ENCODE data around the gene MTG2.

MTG2 gene

DNA sequence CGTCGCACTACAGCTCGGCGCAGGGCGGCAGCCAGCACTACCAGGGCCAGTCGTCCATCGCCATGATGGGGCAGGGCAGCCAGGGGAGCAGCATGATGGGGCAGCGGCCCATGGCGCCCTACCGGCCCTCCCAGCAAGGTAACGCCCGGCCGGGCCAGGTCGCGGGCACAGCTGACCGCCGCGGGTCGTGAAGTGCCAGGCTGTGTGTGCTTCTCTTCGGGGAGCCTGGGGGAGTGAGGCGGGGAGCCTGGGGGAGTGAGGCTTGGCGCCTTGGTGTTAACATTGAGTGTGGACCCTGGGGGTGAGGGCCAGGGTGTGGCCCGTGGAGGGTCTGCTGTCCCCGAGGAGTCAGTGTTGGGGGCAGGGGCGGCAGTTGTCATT, 19.4 kb upstream of the MTG2 start:
- DNase-seq (ENCODE audit: low read depth in 2 of 2): no peak

GRCh38 chr20:62163986-62164762, 18.7 kb upstream of the MTG2 start:
- no peak for DNase-seq (ENCODE audit: low read depth in 2 of 2)

DNA sequence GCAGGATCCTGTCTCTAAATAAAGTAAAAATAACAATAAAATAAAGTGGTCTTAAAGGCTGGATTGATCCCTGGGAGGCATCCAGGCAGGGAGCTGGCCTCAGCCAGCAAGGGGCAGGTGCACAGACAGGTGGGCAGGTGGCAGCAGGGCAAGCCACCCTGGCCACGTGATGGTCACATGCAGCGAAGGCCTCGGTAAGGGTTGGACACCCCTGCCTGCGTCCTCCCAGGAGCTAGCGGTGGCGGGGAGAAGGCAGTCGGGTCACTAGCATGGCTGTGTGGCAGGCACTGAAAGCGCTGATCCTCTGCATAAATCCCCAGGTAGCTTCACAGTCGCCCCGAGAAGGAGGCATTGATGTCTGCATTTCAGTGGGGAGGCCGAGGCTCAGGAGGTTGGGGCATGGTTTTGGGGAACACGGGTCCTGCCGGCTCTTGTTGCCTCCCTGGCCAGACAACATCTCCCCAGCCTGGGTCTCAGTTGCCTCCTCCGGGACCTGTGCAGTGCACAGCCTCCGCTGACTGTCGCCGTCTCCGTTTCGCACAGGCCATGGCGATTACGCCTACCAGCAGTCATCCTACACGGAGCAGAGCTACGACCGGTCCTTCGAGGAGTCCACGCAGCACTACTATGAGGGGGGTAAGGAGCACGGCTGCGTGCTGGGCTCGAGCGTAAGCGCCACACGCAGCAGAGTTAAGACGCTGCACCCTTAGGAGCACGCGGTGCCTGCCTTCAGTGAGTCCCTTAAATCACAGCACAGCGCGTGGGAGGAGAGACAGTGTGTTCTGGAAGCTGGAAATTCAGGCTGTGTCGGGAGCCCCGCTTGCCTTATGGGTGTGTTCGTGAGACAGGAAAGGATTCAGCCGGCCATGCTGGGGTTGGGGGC, 17.7 kb upstream of the MTG2 start:
- DNase-seq (ENCODE audit: low read depth in 2 of 2): no peak

GRCh38 chr20:62165762-62166399, 16.9 kb upstream of the MTG2 start:
- no peak for DNase-seq (ENCODE audit: low read depth in 2 of 2)

DNA sequence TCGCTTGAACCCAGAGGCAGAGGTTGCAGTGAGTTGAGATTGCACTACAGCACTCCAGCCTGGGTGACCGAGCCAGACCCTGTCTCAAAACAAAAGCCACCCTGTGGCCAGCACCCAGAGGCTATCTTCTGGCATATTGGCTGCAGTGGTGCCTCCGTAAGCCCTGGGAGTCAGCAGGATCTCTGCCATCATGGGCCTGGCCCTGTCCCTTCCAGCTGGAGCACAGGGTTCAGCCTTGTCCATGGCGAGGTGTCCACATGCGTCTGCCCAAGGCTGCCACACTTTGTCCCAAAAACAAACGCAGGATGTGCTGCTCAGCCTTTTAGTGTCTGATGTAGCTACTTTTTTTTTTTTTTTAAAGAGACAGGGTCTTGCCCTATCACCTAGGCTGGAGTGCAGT, 15.4 kb upstream of the MTG2 start:
- DNase-seq (ENCODE audit: low read depth in 2 of 2): no peak

DNA sequence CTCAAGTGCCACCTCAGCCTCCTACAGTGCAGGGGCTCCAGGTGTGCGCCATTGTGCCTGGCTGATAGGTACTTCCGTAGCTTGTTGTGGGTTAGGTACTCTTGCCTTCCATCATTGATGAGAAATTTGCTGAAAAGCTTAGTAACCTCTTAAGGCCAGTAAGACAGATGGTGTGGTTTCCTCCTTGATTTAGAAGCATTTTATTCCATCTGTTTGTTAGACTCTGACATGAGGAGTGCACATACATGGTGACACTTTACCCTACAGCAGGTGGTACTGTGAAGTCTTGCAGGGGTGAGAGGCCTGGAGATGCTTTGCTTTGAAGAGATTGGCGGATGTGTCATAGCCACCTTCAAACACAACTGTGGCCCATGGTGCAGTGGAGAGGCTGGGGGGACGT, 14.8 kb upstream of the MTG2 start:
- DNase-seq (ENCODE audit: low read depth in 2 of 2): no peak

DNA sequence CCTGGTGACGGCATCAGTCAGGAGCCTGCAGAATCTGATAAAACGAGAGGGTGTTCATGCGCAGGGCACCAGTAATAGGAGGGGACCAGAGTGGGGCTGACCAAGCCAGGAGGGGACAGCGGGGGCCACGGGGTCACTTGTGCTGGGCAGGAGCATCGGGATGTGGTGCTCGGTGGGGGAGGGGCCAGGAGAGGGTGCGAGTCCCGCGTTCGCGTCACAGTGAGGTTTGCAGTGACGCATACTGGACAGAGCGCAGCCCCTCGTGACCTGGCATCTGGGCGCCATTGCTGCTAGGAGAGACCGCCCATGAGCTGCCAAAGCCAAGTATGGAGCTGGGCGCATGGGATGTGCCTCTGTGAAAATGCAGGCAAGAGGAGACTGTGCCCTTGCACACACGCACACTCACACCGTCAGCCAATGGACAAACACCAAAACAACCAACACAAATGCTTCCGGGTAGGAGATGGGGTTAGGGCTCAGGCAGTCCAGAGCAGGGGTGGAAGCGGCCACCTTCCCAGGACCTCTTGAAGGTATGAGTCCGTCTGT, 13.9 kb upstream of the MTG2 start:
- DNase-seq (ENCODE audit: low read depth in 2 of 2): no peak

DNA sequence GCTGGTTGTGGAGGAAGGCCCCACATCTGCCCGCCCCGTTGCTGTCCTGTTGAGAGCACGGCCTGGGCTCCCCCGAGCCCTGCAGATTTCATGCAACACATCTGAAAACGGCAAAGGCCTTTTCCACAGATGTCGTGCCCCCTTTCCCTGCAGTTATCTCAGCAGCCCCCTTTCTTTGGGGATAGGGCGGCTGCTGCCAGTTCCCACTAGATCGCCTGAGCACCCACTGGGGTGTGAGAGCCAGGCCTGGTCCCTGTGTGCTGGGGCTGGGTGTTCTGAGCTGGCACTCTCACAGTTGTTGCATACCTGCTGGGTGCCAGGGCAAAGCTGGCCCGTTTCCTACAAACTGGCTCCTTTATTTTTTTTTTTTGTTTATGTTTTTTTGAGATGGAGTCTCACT, 12.3 kb upstream of the MTG2 start:
- DNase-seq (ENCODE audit: low read depth in 2 of 2): no peak

- no peak for DNase-seq (ENCODE audit: low read depth in 2 of 2)
These were observed 11.6 kb upstream of the MTG2 start for GRCh38 chr20:62171245-62171644.

- no peak for DNase-seq (ENCODE audit: low read depth in 2 of 2)
These were observed 10.2 kb upstream of the MTG2 start for GRCh38 chr20:62172666-62173065.

- no peak for DNase-seq (ENCODE audit: low read depth in 2 of 2)
These were observed 8.6 kb upstream of the MTG2 start for GRCh38 chr20:62174021-62174804.

DNA sequence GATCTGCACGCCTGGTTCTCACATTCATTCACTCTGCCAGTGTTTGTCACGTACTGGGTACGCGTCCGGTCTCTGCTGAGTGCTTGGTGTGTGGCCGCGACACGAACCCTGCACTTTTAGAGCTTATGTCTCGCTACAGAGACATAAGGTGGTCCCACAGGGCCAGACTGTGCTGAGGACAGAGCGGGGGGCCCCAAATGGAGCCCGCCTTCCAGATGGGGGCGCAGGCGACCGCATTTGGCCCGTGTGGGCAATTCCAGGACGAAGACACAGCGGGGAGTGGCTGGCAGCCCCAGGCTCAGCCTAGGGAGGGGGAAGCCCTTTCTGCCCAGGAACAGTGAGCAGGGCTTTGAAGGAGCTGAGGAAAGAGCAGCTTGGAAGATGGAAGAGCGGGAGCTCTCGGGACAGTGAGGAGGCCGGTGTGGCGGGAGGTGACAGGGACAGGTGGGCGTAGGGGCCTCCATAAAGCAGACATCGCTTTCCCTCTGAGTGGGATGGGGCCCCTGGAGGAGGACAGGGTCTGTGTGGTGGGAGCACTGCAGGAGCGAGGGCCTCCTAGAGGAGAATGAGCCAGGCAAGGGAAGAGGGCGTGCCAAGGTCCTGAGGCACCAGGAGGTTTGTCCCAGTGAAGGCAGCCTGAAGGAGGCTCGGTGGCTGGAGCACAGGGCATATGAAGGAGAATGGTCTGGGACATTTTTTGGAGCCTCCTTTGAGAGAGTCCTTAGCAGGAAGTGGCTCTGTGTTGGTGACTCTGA, 7.8 kb upstream of the MTG2 start:
- DNase-seq (ENCODE audit: low read depth in 2 of 2): no peak

DNA sequence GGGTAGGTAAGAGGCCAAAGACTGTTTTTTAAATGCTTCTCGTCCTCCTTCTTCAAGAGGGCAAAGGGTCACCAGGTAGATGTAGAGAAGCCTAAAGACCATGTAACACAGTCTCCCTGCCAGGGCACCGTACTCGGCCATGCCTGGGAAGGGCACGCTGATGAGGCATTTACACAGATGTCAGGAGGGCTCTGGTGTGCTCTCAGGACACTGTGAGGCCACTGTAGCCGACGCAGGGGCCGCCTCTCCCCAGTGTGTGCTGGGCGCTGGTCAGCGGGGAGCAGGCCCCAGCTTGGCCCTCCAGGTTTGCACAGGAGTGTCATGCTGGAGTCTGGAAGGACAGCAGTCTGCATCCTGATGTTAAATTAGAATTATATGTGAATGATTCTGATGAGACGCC, 7.1 kb upstream of the MTG2 start:
- no peak for DNase-seq (ENCODE audit: low read depth in 2 of 2)

DNA sequence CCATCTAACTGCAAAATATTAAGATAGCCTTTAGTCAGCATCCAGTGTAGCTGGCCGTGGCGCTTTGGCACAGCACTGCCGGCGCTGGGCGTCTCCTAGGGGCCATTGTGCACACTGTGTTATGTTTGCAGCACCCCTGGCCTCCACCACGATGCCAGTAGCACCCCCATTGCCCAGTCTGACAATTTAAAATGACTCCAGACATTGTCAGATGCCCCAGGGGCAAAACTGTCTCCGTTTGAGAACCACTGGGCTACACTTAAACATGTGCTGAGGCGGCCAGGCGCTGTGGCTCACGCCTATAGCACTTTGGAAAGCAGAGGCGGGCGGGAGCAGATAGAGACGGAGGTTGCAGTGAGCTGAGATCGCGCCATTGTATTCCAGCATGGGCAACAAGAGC, 6.0 kb upstream of the MTG2 start:
- no peak for DNase-seq (ENCODE audit: low read depth in 2 of 2)

DNA sequence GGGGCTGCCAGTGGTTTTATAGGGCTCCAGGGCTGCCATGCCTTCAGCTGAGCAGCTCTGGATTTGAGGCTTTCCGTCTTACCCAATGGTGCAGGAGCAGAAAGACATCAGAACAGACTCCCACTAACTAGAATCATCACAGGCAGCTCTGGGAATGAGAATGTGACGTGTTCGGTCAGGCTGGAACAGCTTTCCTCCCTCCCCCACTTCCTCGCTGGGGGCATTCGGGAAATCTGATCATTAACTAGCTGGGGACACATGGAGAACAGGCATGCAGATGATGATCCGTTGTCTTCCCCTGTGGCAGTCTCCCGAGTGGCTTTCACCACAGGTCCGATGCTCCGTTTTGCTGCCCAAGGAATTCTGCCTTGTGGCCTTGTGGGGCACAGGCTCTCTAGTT, 5.5 kb upstream of the MTG2 start:
- no peak for DNase-seq (ENCODE audit: low read depth in 2 of 2)

- no peak for DNase-seq (ENCODE audit: low read depth in 2 of 2)
These were observed 4.3 kb upstream of the MTG2 start for GRCh38 chr20:62178316-62179161.

DNA sequence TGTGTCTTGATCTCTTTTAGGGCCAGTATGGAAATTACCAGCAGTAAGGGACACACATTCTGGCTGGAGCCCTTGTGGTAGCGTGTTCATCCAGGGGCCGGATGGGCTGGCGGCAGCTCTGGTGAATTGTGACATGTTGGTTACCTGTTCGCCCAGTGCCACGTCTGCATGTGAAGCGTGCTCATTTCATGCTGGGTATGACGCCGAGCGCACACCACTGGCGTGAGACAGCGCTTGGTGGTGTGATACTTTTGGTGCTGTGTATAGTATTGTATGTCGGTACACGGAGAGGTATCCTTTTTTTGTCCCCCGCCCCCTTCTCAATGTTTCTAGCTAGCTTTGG, 3.7 kb upstream of the MTG2 start:
- no peak for DNase-seq (ENCODE audit: low read depth in 2 of 2)

GRCh38 chr20:62181808-62182207, 1.0 kb upstream of the MTG2 start:
- no peak for DNase-seq (ENCODE audit: low read depth in 2 of 2)

DNA sequence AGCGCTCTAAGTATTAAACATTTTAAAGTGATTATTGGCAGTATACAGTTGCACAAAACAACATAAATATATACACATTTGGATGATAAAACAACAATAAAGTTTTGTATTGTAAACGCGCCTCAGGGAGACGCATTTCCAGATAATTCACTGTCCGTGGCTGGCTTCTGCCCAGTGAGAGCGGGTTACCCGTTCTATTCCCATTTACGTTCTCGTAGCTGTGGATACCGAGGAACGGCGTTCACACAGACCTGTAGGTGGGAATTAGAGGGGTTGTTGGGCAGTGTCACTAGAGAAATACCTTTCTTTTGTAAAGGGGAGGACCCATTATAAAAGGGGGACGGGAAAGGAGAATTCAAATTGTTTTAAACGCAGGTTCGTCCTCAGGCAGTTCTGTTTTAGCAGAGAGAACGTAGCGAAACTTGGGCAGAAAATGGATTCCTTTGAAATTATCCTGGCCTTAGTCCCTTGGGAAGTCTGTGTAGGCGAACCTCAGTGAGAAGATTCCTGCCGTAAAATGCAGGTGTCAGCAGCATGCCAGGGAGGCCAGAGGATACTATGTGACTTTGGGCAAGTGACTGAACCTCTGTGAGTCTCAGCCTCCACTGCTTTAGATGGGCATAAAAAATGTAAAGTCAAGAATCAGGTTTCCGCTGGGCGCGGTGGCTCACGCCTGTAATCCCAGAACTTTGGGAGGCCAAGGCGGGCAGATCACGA, 756 bp downstream of the MTG2 start:
- DNase-seq (ENCODE audit: low read depth in 2 of 2): no peak

- DNase-seq (ENCODE audit: low read depth in 2 of 2): no peak
These were observed 3.2 kb downstream of the MTG2 start for GRCh38 chr20:62186096-62186426.
